T-helper 2 cell treated with Interferon-gamma antibody and Interleukin-4, amounts not matched to agents 100 ng/mL and 5 ng/mL, for 36 hours (primary cell): ENCODE data around the gene CFL1. TPM values are rescaled to one million over a fixed set of nuclear protein-coding genes. Genes with fewer than 3 reads are reported as not detected.

Experiments
- intact Hi-C: fragments of 100-400 bp; cut with micrococcal nuclease; formaldehyde crosslinking; loops from one replicate; pipeline ENCODE4 v1.15.1; 2023
- total RNA-seq: library from RNA; stranded (reverse); gene quantifications from 2 replicates; pipeline ENCODE4 v1.2.3, GENCODE V29; 2022

Gene CFL1
- 1,805 and 1,835 TPM in 2 replicates for total RNA-seq

DNA sequence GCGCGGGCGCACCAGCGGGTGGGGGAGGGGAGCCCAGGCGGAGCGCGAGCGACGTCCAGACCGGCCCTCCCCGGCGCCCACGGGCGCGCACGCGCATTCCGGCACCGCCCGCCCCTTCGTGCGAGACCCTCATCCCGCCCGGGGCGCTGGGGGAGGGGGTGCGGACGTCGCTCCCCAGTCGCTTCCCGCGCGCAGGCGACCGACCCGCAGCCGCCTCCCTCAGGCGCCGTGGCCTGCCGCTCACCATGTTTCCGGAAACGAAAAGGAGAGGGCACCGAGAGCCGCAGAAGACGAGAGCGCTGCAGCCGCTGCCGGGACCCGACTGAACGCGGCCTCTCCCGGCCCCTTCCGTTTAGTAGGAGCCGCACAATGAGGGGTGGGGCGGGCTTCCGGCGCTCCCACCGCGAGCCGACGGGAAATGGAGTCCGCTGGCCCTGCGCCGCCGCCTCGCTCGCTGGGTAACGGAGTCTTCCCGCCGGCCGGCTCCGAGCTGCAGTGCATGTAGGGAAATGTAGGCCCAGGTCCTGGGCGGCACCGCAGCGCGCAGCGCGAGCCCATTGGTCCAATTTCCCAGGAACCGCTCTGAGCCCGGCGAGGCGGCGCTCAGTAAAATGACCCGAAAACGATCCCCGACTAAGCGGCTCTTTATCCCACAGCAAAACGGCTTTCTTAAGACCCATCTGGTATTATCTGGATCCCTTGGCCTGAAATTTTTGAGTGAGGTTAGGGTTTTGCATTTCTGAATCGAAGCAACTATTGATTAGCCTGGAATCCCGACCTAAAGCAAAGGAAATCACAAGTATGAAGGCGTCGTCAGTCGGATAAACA, at the start of gene CFL1:
CFL1 (minus strand) TSS at position 328 of the 828 bp plus-strand sequence; CDS start at position 247, 81 bp downstream.
- intact Hi-C loops: loop anchor here (1.0 to 2.0 kb wide), 6 partner anchors 30 to 411 kb away; partner anchors contain the start of genes C11orf68, DRAP1, FIBP and KAT5

DNA sequence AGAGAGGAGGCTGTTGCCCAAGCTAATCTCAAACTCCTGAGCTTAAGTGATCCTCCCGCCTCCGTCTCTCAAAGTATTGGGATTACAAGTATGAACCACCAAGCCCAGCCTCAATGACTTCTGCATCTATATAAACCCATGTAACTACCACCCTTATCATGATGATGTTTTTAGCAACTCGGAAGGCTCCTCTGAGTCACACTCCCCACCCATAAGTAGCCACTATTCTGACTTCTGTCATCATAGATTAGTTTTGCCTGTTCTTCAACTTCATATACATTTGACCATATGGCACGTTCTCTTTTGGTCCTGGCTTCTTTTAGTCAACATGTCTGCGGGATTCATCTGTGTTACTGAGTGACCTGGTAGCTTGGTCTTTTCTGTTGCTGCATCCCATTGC, 48.6 kb upstream of the CFL1 start:
- intact Hi-C loops: no loop called here

DNA sequence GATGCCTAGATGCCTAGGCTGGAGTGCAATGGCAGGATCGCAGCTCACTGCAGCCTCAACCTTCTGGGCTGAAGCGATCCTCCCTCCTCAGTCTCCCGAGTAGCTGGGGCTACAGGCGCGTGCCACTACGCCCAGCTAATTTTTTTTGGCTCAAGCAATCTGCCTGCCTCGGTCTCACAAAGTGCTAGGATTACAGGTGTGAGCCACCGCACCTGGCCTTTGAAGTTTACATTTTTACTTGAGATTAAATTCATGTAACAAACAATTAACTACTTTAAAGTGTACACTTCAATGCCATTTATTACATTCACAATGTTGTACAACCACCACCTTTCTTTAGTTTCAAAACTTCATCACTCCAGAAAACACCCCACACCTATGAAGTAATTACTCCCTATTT, 45.7 kb upstream of the CFL1 start:
- intact Hi-C loops: no loop called here

DNA sequence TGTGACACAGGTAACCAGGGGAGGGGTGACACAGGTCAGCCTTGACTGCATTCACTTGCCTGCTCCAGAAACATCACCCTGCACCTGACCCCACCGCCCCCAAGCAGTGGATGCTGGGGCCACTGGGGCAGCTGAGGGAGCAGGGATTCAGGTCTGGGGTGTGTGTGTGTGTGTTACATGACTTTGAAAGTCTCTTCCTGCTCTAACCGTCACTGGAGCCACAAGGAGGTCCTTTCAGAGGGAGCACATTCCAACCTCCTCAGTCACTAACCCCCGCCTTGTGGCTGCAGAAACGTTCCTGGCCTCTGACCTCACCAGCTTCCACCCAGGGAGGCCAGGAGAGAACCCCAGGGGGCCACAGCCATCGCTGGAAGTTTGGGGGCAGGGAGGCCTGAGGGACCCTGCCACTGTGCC, 45.1 kb upstream of the CFL1 start:
- intact Hi-C loops: no loop called here

DNA sequence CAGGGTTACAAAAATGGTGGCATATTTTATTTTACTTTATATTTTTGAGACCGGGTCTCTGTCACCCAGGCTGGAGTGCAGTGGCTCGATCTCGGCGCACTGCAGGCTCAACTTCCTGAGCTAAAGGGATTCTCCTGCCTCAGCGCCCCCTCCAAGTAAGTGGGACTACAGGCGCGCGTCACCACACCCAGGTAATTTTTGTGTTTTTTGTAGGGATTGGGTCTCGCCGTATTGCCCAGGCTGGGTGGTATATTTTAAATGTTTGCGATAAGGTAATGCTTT, 42.9 kb upstream of the CFL1 start:
- intact Hi-C loops: loop anchor here (1.0 kb wide), 2 partner anchors 11 to 18 kb away; partner anchors contain the start of genes C11orf68, CCDC85B and DRAP1

DNA sequence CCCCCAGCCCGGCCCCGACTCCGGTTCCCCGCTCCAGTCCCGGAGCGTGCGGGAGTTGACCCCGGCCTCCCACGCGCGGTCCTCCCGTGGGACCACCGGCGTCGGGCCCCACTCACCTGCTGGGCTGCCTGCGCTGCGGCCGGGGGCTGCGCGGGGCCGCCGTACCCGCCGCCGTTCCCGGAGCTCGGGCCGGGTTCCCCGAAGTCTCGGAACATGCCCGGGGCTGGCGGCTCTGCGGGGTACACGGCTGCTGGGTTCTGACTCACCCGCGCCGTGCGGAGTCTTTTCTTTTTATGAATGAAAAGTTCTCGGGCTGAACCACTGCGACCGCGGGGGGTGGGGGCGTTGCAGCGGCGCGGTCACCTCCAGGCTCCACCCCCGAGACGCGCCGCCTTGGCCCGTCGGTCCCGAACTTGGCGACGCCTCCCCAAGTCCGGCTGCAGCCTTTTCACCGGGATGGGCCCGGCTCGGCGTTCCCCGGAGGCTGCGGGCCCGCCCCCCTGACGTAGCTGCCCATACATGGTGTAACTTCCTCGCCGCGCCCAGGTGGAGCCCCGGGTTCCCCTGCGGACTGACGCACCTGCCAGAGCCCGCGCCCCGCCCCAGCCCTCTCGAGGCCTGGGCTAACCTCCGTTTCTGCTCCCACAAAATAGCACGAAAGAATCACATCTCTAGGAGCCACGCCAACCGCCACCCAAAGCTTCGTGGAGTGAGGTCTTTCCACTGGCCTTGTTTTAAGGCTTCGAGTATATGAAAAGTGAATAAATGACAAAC, 42.3 kb upstream of the CFL1 start, which contains the start of gene FOSL1:
FOSL1 (minus strand) TSS at position 264 of the 774 bp plus-strand sequence; CDS start at position 215, 49 bp downstream.
- intact Hi-C loops: loop anchor here (1.0 kb wide), 2 partner anchors 10 to 19 kb away; partner anchors contain the start of genes C11orf68, CCDC85B and DRAP1

DNA sequence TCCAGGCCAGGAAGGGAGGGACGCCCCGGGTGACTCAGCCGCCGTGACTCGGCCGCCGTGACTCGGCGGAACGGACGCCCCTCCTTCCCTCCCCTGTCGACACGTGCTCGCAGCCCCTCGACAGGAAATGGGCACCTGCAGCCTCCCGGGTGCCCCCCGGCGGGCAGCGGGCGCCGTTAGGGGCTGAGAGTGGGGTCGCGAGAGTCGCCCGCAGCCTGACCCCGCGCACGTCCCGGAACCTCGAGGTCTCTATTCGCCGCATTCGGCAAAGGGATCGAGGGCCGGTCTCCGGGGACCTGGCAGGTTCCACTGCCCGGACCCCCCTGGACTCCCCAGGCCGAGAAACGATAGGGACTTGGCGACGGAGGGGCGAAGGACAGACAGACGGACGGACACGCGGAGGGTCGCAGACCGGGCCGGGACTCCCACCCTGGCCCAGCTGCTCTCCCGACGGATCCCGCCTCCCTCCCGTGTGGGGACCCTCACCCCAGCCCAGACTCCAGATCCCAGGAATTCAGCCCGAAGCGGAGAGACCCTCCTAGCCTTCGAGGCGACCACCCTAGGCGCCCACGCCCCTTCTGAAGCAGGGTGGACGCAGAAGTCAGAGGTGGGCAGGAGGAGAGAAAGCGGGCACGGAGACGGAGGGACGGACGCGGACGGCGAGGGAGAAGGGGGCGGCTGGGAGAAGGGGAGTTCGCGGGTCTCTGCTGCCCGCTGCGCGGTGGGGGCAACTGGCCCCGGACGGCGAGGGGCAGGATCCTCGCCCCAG, 41.6 kb upstream of the CFL1 start:
- intact Hi-C loops: loop anchor here (1.0 to 10.0 kb wide), 3 partner anchors 9 to 115 kb away; partner anchors contain the start of genes AP5B1, C11orf68, CCDC85B and DRAP1

DNA sequence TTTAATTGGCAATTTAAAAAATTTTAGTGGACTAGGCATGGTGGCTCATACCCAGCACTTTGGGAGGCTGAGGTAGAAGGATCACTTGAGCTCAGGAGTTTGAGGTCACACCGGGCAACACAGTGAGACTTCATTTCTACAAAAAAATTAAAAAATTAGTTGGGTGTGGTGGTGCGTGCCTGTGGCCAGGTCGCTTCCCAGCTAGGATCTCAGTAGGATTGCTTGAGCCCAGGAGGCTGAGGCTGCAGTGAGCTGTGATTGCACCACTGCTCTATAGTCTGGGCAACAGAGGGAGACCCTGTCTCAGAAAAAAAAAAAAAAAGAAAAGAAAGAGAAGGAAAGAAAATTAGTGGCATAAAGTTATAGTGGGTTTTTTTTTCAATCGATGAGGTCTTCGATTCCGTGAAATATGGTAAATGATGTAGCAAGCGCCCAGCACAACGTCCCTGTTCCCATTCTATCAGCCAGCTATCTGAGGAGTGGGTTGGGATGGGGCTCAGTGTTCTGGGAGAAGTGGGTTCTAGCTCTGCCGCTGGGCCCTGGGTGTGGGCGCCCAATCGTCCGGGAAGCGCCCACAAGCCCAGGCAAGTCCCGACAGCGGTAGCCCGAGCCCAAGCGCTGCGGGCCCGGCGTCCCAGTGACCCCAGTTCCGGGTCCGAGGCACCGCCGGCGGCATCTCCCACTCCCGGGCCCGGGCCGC, 40.8 kb upstream of the CFL1 start:
- intact Hi-C loops: loop anchor here (10.0 kb wide), 1 partner anchor 114 kb away; the partner anchor contains the start of genes AP5B1 and OVOL1

DNA sequence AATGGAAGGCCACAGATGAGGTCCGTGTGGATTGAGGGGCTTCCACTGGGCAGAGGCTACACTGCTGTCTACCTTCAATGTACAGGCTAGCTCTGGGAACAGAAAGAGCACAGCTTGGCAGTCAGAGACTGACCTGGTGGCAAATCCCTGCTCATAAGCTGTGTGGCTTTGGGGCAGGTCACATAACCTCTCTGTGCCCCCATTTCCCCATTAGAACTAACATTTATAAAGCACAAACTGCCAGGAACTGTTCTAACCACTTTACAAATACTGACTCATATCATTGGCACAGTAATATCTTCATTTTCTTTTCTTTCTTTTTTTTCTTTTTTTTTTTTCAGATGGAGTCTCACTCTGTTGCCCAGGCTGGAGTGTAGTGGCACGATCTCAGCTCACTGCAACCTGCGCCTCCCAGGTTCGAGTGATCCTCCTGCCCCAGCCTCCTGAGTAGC, 39.1 kb upstream of the CFL1 start:
- intact Hi-C loops: loop anchor here (10.0 kb wide), 1 partner anchor 112 kb away; the partner anchor contains the start of genes AP5B1 and OVOL1

DNA sequence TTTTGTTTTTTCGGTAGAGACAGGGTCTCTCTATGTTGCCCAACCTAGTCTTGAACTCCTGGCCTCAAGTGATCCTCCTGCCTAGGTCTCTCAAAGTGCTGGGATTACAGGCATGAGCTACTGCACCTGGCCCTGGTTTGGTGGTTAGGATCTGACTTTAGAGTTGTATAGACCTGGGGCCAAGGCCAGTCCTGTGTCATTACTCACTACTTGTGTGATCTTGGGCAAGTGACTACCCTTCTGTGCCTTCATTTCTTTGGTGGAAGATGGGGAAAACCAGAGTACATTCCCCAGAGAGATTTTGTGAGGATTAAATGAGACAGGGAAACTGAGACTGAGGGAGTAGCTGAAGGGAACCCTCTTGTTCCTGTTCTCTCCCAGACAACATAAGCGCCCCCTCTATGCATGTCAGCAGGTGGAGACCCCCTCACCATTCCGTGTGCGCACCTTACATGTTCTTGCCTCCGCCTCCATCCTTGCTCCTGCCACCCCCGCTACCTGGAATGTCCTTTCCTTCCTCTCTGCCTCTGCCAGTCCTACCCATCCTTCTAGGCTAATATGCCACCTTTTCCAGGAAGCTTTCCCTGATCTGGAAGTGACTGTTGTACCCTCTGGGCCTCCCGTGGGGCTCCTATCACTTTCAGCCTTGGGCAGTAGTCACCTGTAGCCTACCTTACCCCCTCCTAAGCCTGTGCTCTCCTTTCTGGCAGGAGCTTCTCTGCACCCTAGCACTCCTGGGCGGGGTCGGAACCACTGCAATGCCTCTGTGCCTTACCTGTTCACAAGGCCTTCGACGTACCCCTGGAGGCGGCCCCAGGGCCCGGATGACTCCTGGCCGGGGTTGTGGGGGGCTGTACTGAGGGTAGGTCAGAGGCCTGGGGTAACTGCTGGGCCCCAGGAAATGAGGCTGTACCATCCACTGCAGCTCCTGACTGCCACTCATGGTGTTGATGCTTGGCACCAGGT, 38.3 kb upstream of the CFL1 start:
- intact Hi-C loops: loop anchor here (10.0 kb wide), 1 partner anchor 112 kb away; the partner anchor contains the start of genes AP5B1 and OVOL1

DNA sequence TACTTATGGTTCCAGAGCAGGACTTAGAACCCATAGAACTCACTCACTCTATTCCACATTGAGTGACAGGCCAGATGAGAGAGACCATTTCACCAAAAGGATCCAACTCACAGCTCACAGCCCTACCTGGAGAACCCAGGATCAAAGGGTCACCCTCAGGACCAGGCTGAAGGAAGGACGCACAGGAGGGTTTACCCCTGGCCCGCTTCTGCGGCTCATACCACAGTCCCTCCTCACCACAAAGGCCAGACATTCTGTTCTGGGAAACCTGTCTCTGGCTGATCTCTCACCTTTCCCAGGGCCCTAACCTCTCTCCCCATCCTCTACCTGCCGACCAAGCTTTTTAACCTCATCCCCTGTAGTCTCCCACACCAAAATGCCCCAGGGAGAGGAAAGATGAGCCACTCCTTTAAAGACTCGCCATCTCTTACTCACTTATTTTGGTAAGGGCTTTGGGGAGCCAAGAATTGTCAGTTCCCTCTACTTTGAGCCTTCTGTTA, 37.6 kb upstream of the CFL1 start:
- intact Hi-C loops: loop anchor here (10.0 kb wide), 1 partner anchor 111 kb away; the partner anchor contains the start of genes AP5B1 and OVOL1

DNA sequence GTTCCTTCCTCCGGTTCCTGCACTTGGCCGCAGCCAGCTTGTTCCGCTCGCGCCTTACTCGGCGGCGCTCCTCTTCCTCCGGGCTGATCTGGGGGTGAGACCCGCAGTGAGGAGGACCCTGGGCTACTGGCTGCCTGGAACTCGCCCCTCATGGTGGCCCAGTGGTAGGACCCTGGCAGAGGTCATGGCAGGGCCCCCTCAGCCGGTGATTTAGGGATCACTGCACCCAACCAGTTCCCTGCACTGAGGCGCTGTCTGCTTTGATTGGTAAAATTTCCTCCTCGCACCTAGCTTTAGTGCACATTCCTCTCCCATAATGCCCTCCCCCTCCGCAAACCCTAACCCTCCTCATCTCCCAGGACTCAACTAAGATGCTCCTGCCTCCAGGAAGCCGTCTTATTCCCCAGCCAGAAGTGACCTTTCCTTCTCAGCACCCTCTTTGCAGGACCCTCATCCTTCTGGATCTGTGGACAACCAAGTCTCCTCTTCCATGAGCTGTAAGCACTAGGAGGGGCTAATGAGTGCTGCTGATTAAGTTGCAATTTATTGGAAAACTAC, 36.1 kb upstream of the CFL1 start:
- intact Hi-C loops: loop anchor here (10.0 kb wide), 1 partner anchor 109 kb away; the partner anchor contains the start of genes AP5B1 and OVOL1

DNA sequence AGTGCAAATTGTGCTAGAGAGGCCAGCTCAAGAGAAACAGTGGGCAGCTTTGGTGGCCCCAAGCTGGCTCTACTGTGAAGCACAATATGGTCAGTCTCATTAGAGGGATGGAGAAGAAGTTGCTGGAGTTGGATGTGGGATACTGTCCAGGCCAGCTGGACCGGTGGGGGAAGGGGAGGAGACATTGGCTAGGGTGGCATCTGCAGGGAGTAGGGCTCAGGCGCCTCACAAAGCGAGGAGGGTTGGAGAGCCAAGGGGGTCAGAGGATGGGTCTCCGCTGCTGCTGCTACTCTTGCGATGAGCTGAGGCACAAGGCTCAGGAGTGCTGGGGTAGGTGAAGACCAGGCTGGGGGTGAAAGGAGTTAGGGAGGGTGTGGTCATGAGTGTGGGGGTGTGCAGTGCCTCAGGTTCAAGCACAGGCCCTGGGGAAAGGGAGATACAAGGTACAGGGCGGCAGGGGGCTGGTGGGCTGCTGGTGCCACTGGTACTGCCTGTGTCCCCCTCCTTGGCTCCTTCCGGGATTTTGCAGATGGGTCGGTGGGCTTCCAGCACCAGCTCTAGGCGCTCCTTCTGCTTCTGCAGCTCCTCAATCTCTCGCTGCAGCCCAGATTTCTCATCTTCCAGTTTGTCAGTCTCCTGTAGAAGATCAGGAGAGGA, 34.8 kb upstream of the CFL1 start:
- intact Hi-C loops: loop anchor here (10.0 kb wide), 1 partner anchor 108 kb away; the partner anchor contains the start of genes AP5B1 and OVOL1

DNA sequence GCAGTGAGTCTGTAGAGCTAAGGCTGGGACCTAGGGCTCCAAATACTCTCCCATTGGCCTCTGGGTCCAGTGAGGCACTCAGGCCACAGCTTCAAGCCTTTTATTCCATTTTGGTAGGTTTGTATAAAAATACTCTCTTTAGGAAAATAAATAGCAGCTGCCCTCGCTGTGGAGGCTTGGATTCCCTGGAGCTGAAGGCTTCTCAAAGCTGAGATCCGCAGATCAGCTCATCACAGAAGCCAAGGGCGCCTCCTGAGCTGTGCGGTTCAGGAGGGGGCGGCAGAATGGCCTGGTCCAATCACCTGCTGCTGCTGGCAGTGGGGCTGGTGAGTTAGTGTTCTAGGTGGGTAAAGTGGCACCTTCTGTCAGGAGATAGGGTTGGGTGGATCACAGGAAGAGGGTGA, 34.2 kb upstream of the CFL1 start:
- intact Hi-C loops: loop anchor here (10.0 kb wide), 1 partner anchor 107 kb away; the partner anchor contains the start of genes AP5B1 and OVOL1

DNA sequence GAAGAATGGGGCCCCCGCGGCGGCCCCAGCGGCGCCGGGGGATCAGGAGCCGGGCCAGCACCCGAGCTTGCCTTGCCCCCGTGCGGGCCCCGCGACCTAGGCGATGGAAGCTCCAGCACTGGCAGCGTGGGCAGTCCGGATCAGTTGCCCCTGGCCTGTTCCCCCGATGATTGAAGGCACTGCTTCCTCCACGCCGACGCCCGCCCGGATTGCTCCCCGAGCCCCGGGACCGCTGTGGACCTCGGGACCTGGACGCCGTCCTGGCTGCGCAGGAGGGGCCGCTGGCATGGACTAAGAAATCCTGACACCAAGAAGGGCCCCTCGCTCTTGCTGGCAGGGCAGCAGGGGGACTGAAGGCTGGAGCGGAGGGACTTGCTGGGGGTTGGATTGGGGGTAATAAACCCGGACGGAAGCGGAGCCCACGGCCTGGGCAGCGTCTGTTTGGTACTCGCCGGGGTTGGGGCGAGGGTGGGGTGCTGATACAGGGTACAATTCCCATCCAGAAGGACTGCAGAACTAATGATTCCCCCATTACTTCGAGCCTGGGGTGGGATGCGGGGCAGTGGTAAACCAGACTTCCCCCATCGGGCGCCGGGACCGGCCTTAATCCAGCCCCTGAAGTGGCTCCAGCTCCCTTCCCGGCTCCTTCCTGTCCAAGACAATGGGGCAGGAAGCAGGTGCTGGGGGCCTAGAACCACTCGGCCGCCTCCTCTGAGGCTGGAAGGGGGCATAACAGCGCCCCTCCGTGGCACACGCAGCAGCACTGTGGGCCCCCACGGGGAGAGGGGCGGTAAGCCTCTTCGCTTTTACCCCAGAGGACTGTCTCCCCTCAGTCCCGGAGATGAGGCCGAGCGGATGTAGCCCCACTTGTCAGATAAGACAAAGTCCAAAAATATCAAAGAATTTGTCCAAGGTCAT, 33.5 kb upstream of the CFL1 start:
- intact Hi-C loops: loop anchor here (10.0 kb wide), 1 partner anchor 107 kb away; the partner anchor contains the start of genes AP5B1 and OVOL1
